ENCODE data around the gene ROBO2.

Gene ROBO2

GRCh38 chr3:77489216-77489615, 449.3 kb downstream of the ROBO2 start:
- DNase-seq (ENCODE audit: low spot score) = no peak

GRCh38 chr3:77491961-77492360, 452.1 kb downstream of the ROBO2 start:
- DNase-seq (ENCODE audit: low spot score) = no peak

- no peak for DNase-seq (ENCODE audit: low spot score)
Measured at GRCh38 chr3:77500721-77501120, 460.8 kb downstream of the ROBO2 start.

GRCh38 chr3:77506384-77506783, 466.5 kb downstream of the ROBO2 start:
- DNase-seq (ENCODE audit: low spot score) = no peak

- DNase-seq (ENCODE audit: low spot score) = no peak
Measured at GRCh38 chr3:77513542-77513941, 473.6 kb downstream of the ROBO2 start.

- no peak for DNase-seq (ENCODE audit: low spot score)
Measured at GRCh38 chr3:77514766-77515165, 474.9 kb downstream of the ROBO2 start.

- DNase-seq (ENCODE audit: low spot score) = no peak
Measured at GRCh38 chr3:77524463-77524862, 484.6 kb downstream of the ROBO2 start.

- no peak for DNase-seq (ENCODE audit: low spot score)
Measured at GRCh38 chr3:77524946-77525682, 485.2 kb downstream of the ROBO2 start.

GRCh38 chr3:77526573-77527113, 486.7 kb downstream of the ROBO2 start:
- DNase-seq (ENCODE audit: low spot score) = no peak

- DNase-seq (ENCODE audit: low spot score) = no peak
Measured at GRCh38 chr3:77529522-77529921, 489.6 kb downstream of the ROBO2 start.

- DNase-seq (ENCODE audit: low spot score) = peak; percentile 1
Measured at GRCh38 chr3:77530870-77531269, 491.0 kb downstream of the ROBO2 start.

GRCh38 chr3:77535116-77535515, 495.2 kb downstream of the ROBO2 start:
- no peak for DNase-seq (ENCODE audit: low spot score)

GRCh38 chr3:77536038-77536775, 496.3 kb downstream of the ROBO2 start:
- DNase-seq (ENCODE audit: low spot score) = no peak

GRCh38 chr3:77539014-77539413, 499.1 kb downstream of the ROBO2 start:
- no peak for DNase-seq (ENCODE audit: low spot score)

GRCh38 chr3:77539677-77540076, 499.8 kb downstream of the ROBO2 start:
- no peak for DNase-seq (ENCODE audit: low spot score)

- DNase-seq (ENCODE audit: low spot score) = no peak
Measured at GRCh38 chr3:77541203-77541922, 501.5 kb downstream of the ROBO2 start.

GRCh38 chr3:77546246-77546645, 506.3 kb downstream of the ROBO2 start:
- no peak for DNase-seq (ENCODE audit: low spot score)

GRCh38 chr3:77549034-77549433, 509.1 kb downstream of the ROBO2 start:
- DNase-seq (ENCODE audit: low spot score) = no peak

- no peak for DNase-seq (ENCODE audit: low spot score)
Measured at GRCh38 chr3:77553240-77553639, 513.3 kb downstream of the ROBO2 start.

- no peak for DNase-seq (ENCODE audit: low spot score)
Measured at GRCh38 chr3:77562089-77562488, 522.2 kb downstream of the ROBO2 start.

- no peak for DNase-seq (ENCODE audit: low spot score)
Measured at GRCh38 chr3:77563012-77563411, 523.1 kb downstream of the ROBO2 start.

GRCh38 chr3:77566055-77566454, 526.2 kb downstream of the ROBO2 start:
- no peak for DNase-seq (ENCODE audit: low spot score)

Data from GM03348 (cell line).